Endothelial cell of umbilical vein (primary cell): Measurements from ENCODE around the gene MAML3. TPM values are rescaled to one million over a fixed set of nuclear protein-coding genes. Genes with fewer than 3 reads are reported as not detected.

ENCODE experiments used
- BruUV-seq: library from RNA; stranded (reverse); fragments of 400-500 nt; replicated peaks from 2 replicates; lab custom pipeline; 2021; lab: Mats Ljungman, UMichigan
- CTCF ChIA-PET: fragments of 300-600, 350-600 bp; sonication (Branson Sonifier 250); formaldehyde crosslinking; loops from one replicate; lab custom pipeline; 2021; ENCODE audit warnings: antibody characterized with exemption, inconsistent platforms; lab: Charles Lee
- POLR2A ChIA-PET: fragments of 300-600, 350-600 bp; sonication (Branson Sonifier 250); formaldehyde crosslinking; loops from one replicate; lab custom pipeline; 2021; ENCODE audit warnings: antibody characterized with exemption, inconsistent platforms; lab: Charles Lee
- DNase-seq: peaks from one replicate; pipeline ENCODE4 v3.0.0-alpha.2; 2011; ENCODE audit warnings: low read depth, low spot score
- FAIRE-seq: peaks from 2 replicates; lab custom pipeline; 2011; peaks lifted over from hg19 to GRCh38; lab: Jason Lieb, UNC
- H2AFZ ChIP-seq: 2 replicates; pipeline ENCODE4 v1.6.0; 2012; ENCODE audit warnings: low read depth, low read length, control low read depth, inconsistent platforms
- H3K27ac ChIP-seq: 2 replicates; pipeline ENCODE4 v1.5.1; 2011; ENCODE audit warnings: low read depth, mild to moderate bottlenecking, control low read depth, low read length, moderate library complexity; ENCODE audit not compliant: insufficient read depth
- H3K27me3 ChIP-seq, 2 experiments: 2 replicates each; pipeline versions ENCODE4 v1.6.0 to v1.6.1; 2011; ENCODE audit warnings: low read length in 2 of 2, mixed read lengths in 1 of 2; ENCODE audit not compliant: control insufficient read depth in 2 of 2, insufficient read depth in 2 of 2
- H3K36me3 ChIP-seq, 2 experiments: 2 replicates in 1 of 2; 3 replicates in 1 of 2; pipeline ENCODE4 v1.5.1; 2011; ENCODE audit warnings: low read length in 2 of 2, mild to moderate bottlenecking in 1 of 2, moderate library complexity in 1 of 2; ENCODE audit not compliant: control insufficient read depth in 2 of 2, insufficient read depth in 2 of 2; ENCODE audit errors: extremely low read depth in 1 of 2
- H3K4me1 ChIP-seq: 3 replicates; pipeline ENCODE4 v1.5.1; 2011; ENCODE audit warnings: mild to moderate bottlenecking, low read length; ENCODE audit not compliant: control insufficient read depth, insufficient read depth; ENCODE audit errors: extremely low read depth
- H3K4me2 ChIP-seq: 2 replicates; pipeline ENCODE4 v1.6.1; 2011; ENCODE audit warnings: low read length, control low read depth, mixed read lengths; ENCODE audit not compliant: insufficient read depth
- H3K4me3 ChIP-seq, 3 experiments: fragments of 200-600 bp in 1 of 3; sonication (generic), shearing (Covaris generic) in 1 of 3; replicated peaks in 1 of 3; 2 replicates each; pipeline ENCODE4 v1.5.1; 2011 to 2016; ENCODE audit warnings: control low read depth in 3 of 3, low read length in 3 of 3, mild to moderate bottlenecking in 2 of 3, inconsistent platforms in 1 of 3, low read depth in 1 of 3, moderate library complexity in 1 of 3; ENCODE audit not compliant: insufficient read depth in 1 of 3
- H3K79me2 ChIP-seq: 2 replicates; pipeline ENCODE4 v1.6.0; 2012; ENCODE audit warnings: low read length, inconsistent platforms; ENCODE audit not compliant: control insufficient read depth, insufficient read depth
- H3K9ac ChIP-seq: replicated peaks from 2 replicates; pipeline ENCODE3; 2011; ENCODE audit warnings: low read length, control low read depth; ENCODE audit not compliant: insufficient read depth; ENCODE audit errors: extremely low read depth
- H3K9me1 ChIP-seq: replicated peaks from 3 replicates; pipeline ENCODE4 v1.6.0; 2011; ENCODE audit warnings: mild to moderate bottlenecking, low read length; ENCODE audit not compliant: control insufficient read depth, insufficient read depth; ENCODE audit errors: extremely low read depth
- H3K9me3 ChIP-seq: replicated peaks from 2 replicates; pipeline ENCODE4 v1.5.1; 2012; ENCODE audit warnings: low read length, inconsistent platforms; ENCODE audit not compliant: control insufficient read depth, insufficient read depth
- H4K20me1 ChIP-seq: replicated peaks from 2 replicates; pipeline ENCODE3; 2011; ENCODE audit warnings: mild to moderate bottlenecking, low read length; ENCODE audit not compliant: control insufficient read depth, insufficient read depth; ENCODE audit errors: extremely low read depth
- CTCF ChIP-seq, 2 donors: IDR thresholded peaks; 1 replicate in 1 of 2; 2 replicates in 1 of 2; pipeline ENCODE4 v1.5.1; 2011; ENCODE audit warnings: low read length in 2 of 2, mild to moderate bottlenecking in 2 of 2, moderate library complexity in 2 of 2, control low read depth in 1 of 2, inconsistent platforms in 1 of 2, low read depth in 1 of 2; ENCODE audit not compliant: insufficient read depth in 1 of 2; ENCODE audit errors: extremely low read depth in 1 of 2
- GATA2 ChIP-seq: IDR thresholded peaks from 2 replicates; pipeline ENCODE4 v1.7.0; 2011; ENCODE audit warnings: low read depth, mild to moderate bottlenecking, moderate library complexity, mixed read lengths, low read length; ENCODE audit not compliant: insufficient read length, insufficient read depth
- MYC ChIP-seq: IDR thresholded peaks from one replicate; pipeline ENCODE4 v1.6.1; 2011; ENCODE audit warnings: mild to moderate bottlenecking, low read depth, low read length
- POLR2A ChIP-seq: IDR thresholded peaks from 2 replicates; pipeline ENCODE4 v1.6.1; 2012; ENCODE audit warnings: low read depth, mild to moderate bottlenecking, control low read depth, low read length
- POLR2AphosphoS5 ChIP-seq: IDR thresholded peaks from 2 replicates; pipeline ENCODE4 v1.6.1; 2012; ENCODE audit warnings: low read depth, mild to moderate bottlenecking, control low read depth, low read length, moderate library complexity; ENCODE audit not compliant: insufficient read depth
- dilution Hi-C: fragments of 300-500 bp; cut with MboI; formaldehyde crosslinking; loops from one replicate; pipeline ENCODE4 v1.15.0; 2019; ENCODE audit warnings: low sequenced_read_pairs; ENCODE audit not compliant: extremely low pct_ligation_motif_present
- intact Hi-C: fragments of 100-400 bp; cut with micrococcal nuclease; formaldehyde crosslinking; loops from one replicate; pipeline ENCODE4 v1.10.0; 2022
- polyA plus RNA-seq, 4 experiments: library from polyadenylated mRNA; depleted of rRNA in 3 of 4; stranded (reverse) in 3 of 4; unstranded in 1 of 4; fragments of >200 nt; gene quantifications; 2 replicates each; pipeline versions ENCODE4 v1.2.1 to v1.2.3, GENCODE V29; 2011 to 2012; ENCODE audit warnings: missing spikeins in 1 of 4
- total RNA-seq: library from RNA; stranded (reverse); gene quantifications from 2 replicates; pipeline ENCODE4 v1.2.3, GENCODE V29; 2021

The MAML3 gene
- total and polyA plus RNA-seq, 2 donors (not counting 3 experiments of a cell fraction or from before 2014, with no cell fraction given) = 14.0 to 20.3 TPM

DNA sequence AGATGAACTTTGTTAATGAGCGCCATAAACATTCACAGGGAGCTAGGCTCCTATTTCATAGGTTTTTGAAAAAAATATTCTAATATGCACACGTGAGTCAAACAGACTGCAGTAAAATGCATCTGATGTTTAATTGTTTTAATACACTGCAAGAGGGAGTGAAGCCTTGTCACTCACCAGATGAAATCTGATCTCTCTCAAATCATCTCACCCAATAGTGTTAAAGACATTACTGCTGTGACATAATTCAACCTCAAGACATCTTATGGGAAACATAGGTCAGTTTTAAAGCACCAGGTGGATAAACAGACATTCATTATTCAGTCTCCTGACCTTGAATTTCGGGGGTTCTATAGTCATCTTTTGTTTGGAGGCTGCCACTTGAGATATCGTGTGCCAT, 148.3 kb downstream of the MAML3 start:
- dilution Hi-C loops (no loop called here), intact Hi-C loops (loop anchor here (2.0 kb wide), 1 partner anchor 271 kb away; no protein-coding TSS in a partner anchor)
- FAIRE-seq = no peak
- CTCF ChIA-PET = interaction anchor here (0.8 to 1.6 kb wide), 3 partner anchors 265 to 321 kb away, joined by 3 to 9 read pairs (median 3); no protein-coding TSS in a partner anchor
- H3K4me1 ChIP-seq = peaks cover 7% of the 10 kb centered on the region
- POLR2A ChIA-PET = no interaction called here
- H3K36me3 ChIP-seq = no peaks in the 10 kb centered on the region
- H2AFZ ChIP-seq = no peak overlapping the region
- no peak overlapping the region for H3K4me3 ChIP-seq
- no peak overlapping the region for H3K4me2 ChIP-seq
- no peaks in the 10 kb centered on the region for H3K9me3 ChIP-seq
- TF ChIP-seq MYC = no peak
- TF ChIP-seq POLR2AphosphoS5 = no peak
- TF ChIP-seq GATA2 = no peak
- no peak for TF ChIP-seq POLR2A
- no peak for TF ChIP-seq CTCF (IDR thresholded peaks at IDR 0.05; ENCODE audit: extremely low read depth in 1 of 2, insufficient read depth in 1 of 2, low read depth in 1 of 2, low read length in 2 of 2)
- peak; percentile 34 for DNase-seq
- H3K27me3 ChIP-seq = no peaks in the 10 kb centered on the region
- no TSS peak for BruUV-seq
- H3K27ac ChIP-seq = no peak overlapping the region
- no peaks in the 10 kb centered on the region for H4K20me1 ChIP-seq
- H3K9ac ChIP-seq = no peak overlapping the region
- H3K9me1 ChIP-seq = no peaks in the 10 kb centered on the region
- no peaks in the 10 kb centered on the region for H3K79me2 ChIP-seq
